ENCODE data around the gene ZNF511. TPM values are rescaled to one million over a fixed set of nuclear protein-coding genes. Genes with fewer than 3 reads are reported as not detected.
"Not testable (repeated sequence)": the region's sequence is repeated elsewhere in the genome, so short reads cannot be mapped to it uniquely, and the experiment has no call there.

ZNF511 gene
- polyA plus RNA-seq, 2 donors = 28.4 to 41.7 TPM

- Histone ChIP-seq H3K27me3 (ENCODE audit: control insufficient read depth in 1 of 2, insufficient read depth in 2 of 2, low read length in 2 of 2) (peaks cover 0 to 2% of the 10 kb centered on the region in 2 donors), H3K9me3 (ENCODE audit: control insufficient read depth in 2 of 2, insufficient read depth in 1 of 2, low read depth in 1 of 2, low read length in 1 of 2) (peaks cover 0 to 3% of the 10 kb centered on the region in 2 donors), H3K36me3 (ENCODE audit: control insufficient read depth in 2 of 2, insufficient read depth in 2 of 2, low read length in 1 of 2) (no peaks in the 10 kb centered on the region), H3K4me1 (ENCODE audit: control insufficient read depth in 2 of 2, insufficient read depth in 2 of 2, low read length in 1 of 2) (peaks cover 0 to 12% of the 10 kb centered on the region in 2 donors), H3K4me3 (ENCODE audit: low read depth in 1 of 2, low read length in 2 of 2) (peak overlapping the region; percentile 24 to 44), H3K27ac (ENCODE audit: low read depth in 2 of 2, low read length in 1 of 2) (no peak overlapping the region)
- WGBS, 2 donors = 9% methylated on average over 49 to 51 of the region's 51 CpGs
Observed at GRCh38 chr10:133318494-133319127, 9.9 kb downstream of the ZNF511 start.

- not testable (repeated sequence) for H3K4me3 ChIP-seq (ENCODE audit: low read depth in 1 of 2, low read length in 2 of 2); H3K9me3 ChIP-seq (ENCODE audit: control insufficient read depth in 2 of 2, insufficient read depth in 1 of 2, low read depth in 1 of 2, low read length in 1 of 2); H3K36me3 ChIP-seq (ENCODE audit: control insufficient read depth in 2 of 2, insufficient read depth in 2 of 2, low read length in 1 of 2); H3K27ac ChIP-seq (ENCODE audit: low read depth in 2 of 2, low read length in 1 of 2)
- WGBS, 2 donors = 93 to 95% methylated on average over 6 of the region's 6 CpGs
- Histone ChIP-seq H3K27me3 (ENCODE audit: control insufficient read depth in 1 of 2, insufficient read depth in 2 of 2, low read length in 2 of 2) (peaks cover 0 to 12% of the 10 kb centered on the region in 2 donors), H3K4me1 (ENCODE audit: control insufficient read depth in 2 of 2, insufficient read depth in 2 of 2, low read length in 1 of 2) (peaks cover 0 to 15% of the 10 kb centered on the region in 2 donors)
Observed at GRCh38 chr10:133320852-133321422, 12.2 kb downstream of the ZNF511 start.

GRCh38 chr10:133322064-133322709 lies 13.5 kb downstream of the ZNF511 start:
- 80% methylated on average over 12 of the region's 14 CpGs for WGBS, 2 donors

GRCh38 chr10:133324198-133324792 lies 15.6 kb downstream of the ZNF511 start:
- H3K4me3 ChIP-seq (ENCODE audit: low read depth in 1 of 2, low read length in 2 of 2) = no peak overlapping the region
- no peak overlapping the region for H3K27ac ChIP-seq (ENCODE audit: low read depth in 2 of 2, low read length in 1 of 2)
- H3K9me3 ChIP-seq (ENCODE audit: control insufficient read depth in 2 of 2, insufficient read depth in 1 of 2, low read depth in 1 of 2, low read length in 1 of 2) = no peaks in the 10 kb centered on the region
- 6 to 8% methylated on average over 9 to 13 of the region's 13 CpGs for WGBS, 2 donors
- no peaks in the 10 kb centered on the region for H3K36me3 ChIP-seq (ENCODE audit: control insufficient read depth in 2 of 2, insufficient read depth in 2 of 2, low read length in 1 of 2)
- H3K27me3 ChIP-seq (ENCODE audit: control insufficient read depth in 1 of 2, insufficient read depth in 2 of 2, low read length in 2 of 2) = peaks cover 3 to 27% of the 10 kb centered on the region in 2 donors
- peaks cover 6 to 10% of the 10 kb centered on the region in 2 donors for H3K4me1 ChIP-seq (ENCODE audit: control insufficient read depth in 2 of 2, insufficient read depth in 2 of 2, low read length in 1 of 2)

More at GRCh38 chr10:133322064-133322709, 13.5 kb downstream of the ZNF511 start:
- H3K4me3 ChIP-seq (ENCODE audit: low read depth in 1 of 2, low read length in 2 of 2); H3K27ac ChIP-seq (ENCODE audit: low read depth in 2 of 2, low read length in 1 of 2); H3K9me3 ChIP-seq (ENCODE audit: control insufficient read depth in 2 of 2, insufficient read depth in 1 of 2, low read depth in 1 of 2, low read length in 1 of 2); H3K36me3 ChIP-seq (ENCODE audit: control insufficient read depth in 2 of 2, insufficient read depth in 2 of 2, low read length in 1 of 2): not testable (repeated sequence)
- Histone ChIP-seq H3K4me1 (ENCODE audit: control insufficient read depth in 2 of 2, insufficient read depth in 2 of 2, low read length in 1 of 2) (peaks cover 6 to 20% of the 10 kb centered on the region in 2 donors), H3K27me3 (ENCODE audit: control insufficient read depth in 1 of 2, insufficient read depth in 2 of 2, low read length in 2 of 2) (peaks cover 3 to 24% of the 10 kb centered on the region in 2 donors)

- Histone ChIP-seq H3K4me3 (ENCODE audit: low read depth in 1 of 2, low read length in 2 of 2) (no peak overlapping the region), H3K27ac (ENCODE audit: low read depth in 2 of 2, low read length in 1 of 2) (no peak overlapping the region), H3K27me3 (ENCODE audit: control insufficient read depth in 1 of 2, insufficient read depth in 2 of 2, low read length in 2 of 2) (peaks cover 3 to 27% of the 10 kb centered on the region in 2 donors), H3K9me3 (ENCODE audit: control insufficient read depth in 2 of 2, insufficient read depth in 1 of 2, low read depth in 1 of 2, low read length in 1 of 2) (no peaks in the 10 kb centered on the region), H3K4me1 (ENCODE audit: control insufficient read depth in 2 of 2, insufficient read depth in 2 of 2, low read length in 1 of 2) (peaks cover 6 to 8% of the 10 kb centered on the region in 2 donors), H3K36me3 (ENCODE audit: control insufficient read depth in 2 of 2, insufficient read depth in 2 of 2, low read length in 1 of 2) (no peaks in the 10 kb centered on the region)
- WGBS, 2 donors = 18% methylated on average over 20 of the region's 20 CpGs
Observed at GRCh38 chr10:133324857-133325260, 16.1 kb downstream of the ZNF511 start.

- Histone ChIP-seq H3K27me3 (ENCODE audit: control insufficient read depth in 1 of 2, insufficient read depth in 2 of 2, low read length in 2 of 2) (peaks cover 3 to 27% of the 10 kb centered on the region in 2 donors), H3K27ac (ENCODE audit: low read depth in 2 of 2, low read length in 1 of 2) (no peak overlapping the region), H3K4me3 (ENCODE audit: low read depth in 1 of 2, low read length in 2 of 2) (peak overlapping the region; percentile 8 to 23), H3K36me3 (ENCODE audit: control insufficient read depth in 2 of 2, insufficient read depth in 2 of 2, low read length in 1 of 2) (no peaks in the 10 kb centered on the region), H3K4me1 (ENCODE audit: control insufficient read depth in 2 of 2, insufficient read depth in 2 of 2, low read length in 1 of 2) (peaks cover 6 to 8% of the 10 kb centered on the region in 2 donors), H3K9me3 (ENCODE audit: control insufficient read depth in 2 of 2, insufficient read depth in 1 of 2, low read depth in 1 of 2, low read length in 1 of 2) (no peaks in the 10 kb centered on the region)
- 1 to 3% methylated on average over 71 to 91 of the region's 91 CpGs for WGBS, 2 donors
Observed at GRCh38 chr10:133325440-133326222, 16.9 kb downstream of the ZNF511 start.

- Histone ChIP-seq H3K27me3 (ENCODE audit: control insufficient read depth in 1 of 2, insufficient read depth in 2 of 2, low read length in 2 of 2) (peaks cover 3 to 25% of the 10 kb centered on the region in 2 donors), H3K4me3 (ENCODE audit: low read depth in 1 of 2, low read length in 2 of 2) (peak overlapping the region in 1 of 2 donors; percentile 8)
- 34 to 41% methylated on average over 9 of the region's 9 CpGs for WGBS, 2 donors
Observed at GRCh38 chr10:133326223-133326551, 17.5 kb downstream of the ZNF511 start.

GRCh38 chr10:133326745-133327650 lies 18.3 kb downstream of the ZNF511 start:
- peaks cover 6 to 8% of the 10 kb centered on the region in 2 donors for H3K4me1 ChIP-seq (ENCODE audit: control insufficient read depth in 2 of 2, insufficient read depth in 2 of 2, low read length in 1 of 2)
- WGBS, 2 donors = 22 to 25% methylated on average over 28 of the region's 28 CpGs
- H3K27me3 ChIP-seq (ENCODE audit: control insufficient read depth in 1 of 2, insufficient read depth in 2 of 2, low read length in 2 of 2) = peaks cover 3 to 25% of the 10 kb centered on the region in 2 donors

More at GRCh38 chr10:133326223-133326551, 17.5 kb downstream of the ZNF511 start:
- H3K36me3 ChIP-seq (ENCODE audit: control insufficient read depth in 2 of 2, insufficient read depth in 2 of 2, low read length in 1 of 2) = no peaks in the 10 kb centered on the region
- no peaks in the 10 kb centered on the region for H3K9me3 ChIP-seq (ENCODE audit: control insufficient read depth in 2 of 2, insufficient read depth in 1 of 2, low read depth in 1 of 2, low read length in 1 of 2)
- no peak overlapping the region for H3K27ac ChIP-seq (ENCODE audit: low read depth in 2 of 2, low read length in 1 of 2)
- H3K4me1 ChIP-seq (ENCODE audit: control insufficient read depth in 2 of 2, insufficient read depth in 2 of 2, low read length in 1 of 2) = peaks cover 6 to 8% of the 10 kb centered on the region in 2 donors

More at GRCh38 chr10:133326745-133327650, 18.3 kb downstream of the ZNF511 start:
- Histone ChIP-seq H3K36me3 (ENCODE audit: control insufficient read depth in 2 of 2, insufficient read depth in 2 of 2, low read length in 1 of 2) (no peaks in the 10 kb centered on the region), H3K9me3 (ENCODE audit: control insufficient read depth in 2 of 2, insufficient read depth in 1 of 2, low read depth in 1 of 2, low read length in 1 of 2) (no peaks in the 10 kb centered on the region), H3K27ac (ENCODE audit: low read depth in 2 of 2, low read length in 1 of 2) (no peak overlapping the region), H3K4me3 (ENCODE audit: low read depth in 1 of 2, low read length in 2 of 2) (no peak overlapping the region)

All from esophagus (tissue), 2 donors.